Measurements from ENCODE around the gene PKN2. TPM values are rescaled to one million over a fixed set of nuclear protein-coding genes. Genes with fewer than 3 reads are reported as not detected.
"Not testable (repeated sequence)": the region's sequence is repeated elsewhere in the genome, so short reads cannot be mapped to it uniquely, and the experiment has no call there.

PKN2 gene
- total and polyA plus RNA-seq, 3 donors from 2014 or later, result 12.0 to 46.5 (median 43.9) TPM

GRCh38 chr1:88825721-88826120 lies 141.6 kb downstream of the PKN2 start:
- TF ChIP-seq, protein P1, sequence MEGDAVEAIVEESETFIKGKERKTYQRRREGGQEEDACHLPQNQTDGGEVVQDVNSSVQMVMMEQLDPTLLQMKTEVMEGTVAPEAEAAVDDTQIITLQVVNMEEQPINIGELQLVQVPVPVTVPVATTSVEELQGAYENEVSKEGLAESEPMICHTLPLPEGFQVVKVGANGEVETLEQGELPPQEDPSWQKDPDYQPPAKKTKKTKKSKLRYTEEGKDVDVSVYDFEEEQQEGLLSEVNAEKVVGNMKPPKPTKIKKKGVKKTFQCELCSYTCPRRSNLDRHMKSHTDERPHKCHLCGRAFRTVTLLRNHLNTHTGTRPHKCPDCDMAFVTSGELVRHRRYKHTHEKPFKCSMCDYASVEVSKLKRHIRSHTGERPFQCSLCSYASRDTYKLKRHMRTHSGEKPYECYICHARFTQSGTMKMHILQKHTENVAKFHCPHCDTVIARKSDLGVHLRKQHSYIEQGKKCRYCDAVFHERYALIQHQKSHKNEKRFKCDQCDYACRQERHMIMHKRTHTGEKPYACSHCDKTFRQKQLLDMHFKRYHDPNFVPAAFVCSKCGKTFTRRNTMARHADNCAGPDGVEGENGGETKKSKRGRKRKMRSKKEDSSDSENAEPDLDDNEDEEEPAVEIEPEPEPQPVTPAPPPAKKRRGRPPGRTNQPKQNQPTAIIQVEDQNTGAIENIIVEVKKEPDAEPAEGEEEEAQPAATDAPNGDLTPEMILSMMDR (IDR thresholded peaks at IDR 0.05), result no peak
- no peak for TF ChIP-seq POLR2A (IDR thresholded peaks at IDR 0.05)
- Histone ChIP-seq H3K4me3 (no peak overlapping the region), H3K9me3 (no peaks in the 10 kb centered on the region), H3K4me1 (no peaks in the 10 kb centered on the region), H3K27ac (no peak overlapping the region), H3K27me3 (no peaks in the 10 kb centered on the region), H3K36me3 (ENCODE audit: low read depth, missing control alignments) (no peaks in the 10 kb centered on the region)
- no peak for DNase-seq
- 85 to 91% methylated on average over 2 of the region's 2 CpGs for WGBS, 2 donors
- intact Hi-C loops (cut with DNase I; ENCODE audit: low total_unique reads), result no loop called here

DNA sequence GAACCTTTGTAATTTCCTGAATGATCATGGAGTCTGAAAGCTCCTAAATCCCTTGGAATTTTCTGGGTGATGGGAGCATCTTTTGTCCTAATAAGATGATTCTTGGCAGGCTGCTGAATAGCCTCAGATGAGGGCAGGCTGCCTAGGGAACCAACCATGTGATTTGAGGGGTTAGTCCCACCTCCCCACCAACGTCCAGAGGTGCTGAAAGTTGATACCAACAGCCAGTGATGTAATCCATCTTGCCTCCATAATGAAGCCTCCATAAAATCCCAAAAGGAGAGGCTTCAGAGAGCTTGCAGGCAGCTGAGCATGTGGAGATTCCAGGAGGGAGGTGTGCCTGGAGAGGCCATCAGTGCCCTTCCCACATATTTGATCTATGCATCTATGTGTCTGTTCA lies 163.6 kb downstream of the PKN2 start:
- Histone ChIP-seq H3K36me3 (ENCODE audit: low read depth, missing control alignments) (no peaks in the 10 kb centered on the region), H3K4me3 (no peak overlapping the region), H3K4me1 (no peaks in the 10 kb centered on the region), H3K27ac (no peak overlapping the region), H3K27me3 (no peaks in the 10 kb centered on the region), H3K9me3 (no peaks in the 10 kb centered on the region)
- DNase-seq, result no peak
- 54% methylated on average over 1 of the region's 1 CpG; no CpG with 5 or more reads in 1 of the 2 donors for WGBS, 2 donors
- no peak for TF ChIP-seq POLR2A (IDR thresholded peaks at IDR 0.05)
- TF ChIP-seq, protein P1 (IDR thresholded peaks at IDR 0.05), result no peak
- intact Hi-C loops (cut with DNase I; ENCODE audit: low total_unique reads), result no loop called here

- TF ChIP-seq, protein P1 (IDR thresholded peaks at IDR 0.05), result no peak
- no peak for TF ChIP-seq POLR2A (IDR thresholded peaks at IDR 0.05)
- Histone ChIP-seq H3K27me3 (no peaks in the 10 kb centered on the region), H3K4me1 (no peaks in the 10 kb centered on the region), H3K9me3 (no peaks in the 10 kb centered on the region), H3K4me3 (no peak overlapping the region), H3K27ac (no peak overlapping the region), H3K36me3 (ENCODE audit: low read depth, missing control alignments) (no peaks in the 10 kb centered on the region)
- WGBS, 2 donors, result 84% methylated on average over 6 of the region's 6 CpGs
- intact Hi-C loops (cut with DNase I; ENCODE audit: low total_unique reads), result no loop called here
- no peak for DNase-seq
Measured at GRCh38 chr1:88851303-88852063, 167.4 kb downstream of the PKN2 start.

DNA sequence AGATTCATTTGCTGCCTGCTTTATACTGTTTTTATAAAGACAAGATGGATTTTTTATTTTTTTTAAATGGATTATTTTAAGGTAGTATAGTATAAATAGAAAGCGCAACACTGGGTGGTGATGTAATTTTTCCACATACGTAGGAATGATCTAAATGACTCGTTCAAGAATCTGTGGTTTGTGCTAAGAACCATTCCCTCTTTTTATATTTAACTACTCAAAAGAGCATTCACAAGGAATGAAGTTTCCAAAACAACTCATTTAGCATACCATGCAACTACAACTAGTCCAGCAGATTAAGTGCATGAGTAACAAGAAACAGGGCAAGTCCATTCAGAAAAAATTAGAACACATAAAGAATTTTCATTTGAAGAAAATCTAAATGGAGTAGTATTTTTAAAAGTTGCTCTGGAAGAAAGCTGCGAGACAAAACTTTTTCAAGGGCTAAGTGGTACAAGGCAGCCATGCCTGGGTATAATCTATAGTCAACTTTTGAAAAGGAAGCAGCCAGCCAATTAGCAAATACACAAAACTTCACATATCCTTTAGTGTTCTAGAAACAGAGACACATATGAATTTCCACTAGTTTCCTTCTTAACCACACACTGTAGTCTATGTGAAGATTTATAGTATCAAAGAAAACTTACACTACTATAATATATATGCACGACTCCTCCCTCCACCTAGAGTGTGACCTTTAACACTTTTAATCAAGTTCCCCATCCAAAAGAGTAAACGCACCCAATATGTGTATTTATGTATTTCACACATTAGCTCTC lies 183.9 kb downstream of the PKN2 start:
- DNase-seq, result no peak
- H3K27ac ChIP-seq, result no peak overlapping the region
- intact Hi-C loops (cut with DNase I; ENCODE audit: low total_unique reads), result no loop called here

GRCh38 chr1:88869644-88870043 lies 185.6 kb downstream of the PKN2 start:
- DNase-seq; H3K27me3 ChIP-seq; H3K4me3 ChIP-seq; H3K36me3 ChIP-seq (ENCODE audit: low read depth, missing control alignments); H3K27ac ChIP-seq; H3K9me3 ChIP-seq; H3K4me1 ChIP-seq: not testable (repeated sequence)
- WGBS, 2 donors, result 94% methylated on average over 14 of the region's 14 CpGs
- intact Hi-C loops (cut with DNase I; ENCODE audit: low total_unique reads), result loop anchor here (10.0 kb wide), 1 partner anchor 215 kb away; no protein-coding TSS in a partner anchor

More for the DNA sequence above, 183.9 kb downstream of the PKN2 start:
- Histone ChIP-seq H3K9me3 (no peaks in the 10 kb centered on the region), H3K27me3 (no peaks in the 10 kb centered on the region), H3K4me1 (no peaks in the 10 kb centered on the region), H3K36me3 (ENCODE audit: low read depth, missing control alignments) (no peaks in the 10 kb centered on the region), H3K4me3 (no peak overlapping the region)
- TF ChIP-seq POLR2A (IDR thresholded peaks at IDR 0.05), result no peak
- TF ChIP-seq, protein P1 (IDR thresholded peaks at IDR 0.05), result no peak
- 64 to 76% methylated on average over 6 of the region's 6 CpGs for WGBS, 2 donors

Measured in testis (tissue), 3 donors.